Thyroid gland (tissue), 4 donors: ENCODE results near the gene ENOX1.

Experiments used
- POLR2A ChIP-seq, 2 donors: fragments of 450-650 bp; IDR thresholded peaks; one replicate each; pipeline ENCODE4 v1.6.1; 2017; ENCODE audit warnings: antibody characterized with exemption in 2 of 2, mild to moderate bottlenecking in 2 of 2, moderate library complexity in 1 of 2
- TF ChIP-seq, protein P1 (sequence below), 6 experiments: fragments of 200-600 bp in 3 of 6; fragments of 450-650 bp in 3 of 6; sonication (generic) in 3 of 6; IDR thresholded peaks; one replicate each; pipeline ENCODE4 v1.5.1; 2016 to 2019; ENCODE audit warnings: antibody characterized with exemption in 6 of 6, mild to moderate bottlenecking in 2 of 6, inconsistent platforms in 1 of 6, moderate library complexity in 1 of 6

DNA sequence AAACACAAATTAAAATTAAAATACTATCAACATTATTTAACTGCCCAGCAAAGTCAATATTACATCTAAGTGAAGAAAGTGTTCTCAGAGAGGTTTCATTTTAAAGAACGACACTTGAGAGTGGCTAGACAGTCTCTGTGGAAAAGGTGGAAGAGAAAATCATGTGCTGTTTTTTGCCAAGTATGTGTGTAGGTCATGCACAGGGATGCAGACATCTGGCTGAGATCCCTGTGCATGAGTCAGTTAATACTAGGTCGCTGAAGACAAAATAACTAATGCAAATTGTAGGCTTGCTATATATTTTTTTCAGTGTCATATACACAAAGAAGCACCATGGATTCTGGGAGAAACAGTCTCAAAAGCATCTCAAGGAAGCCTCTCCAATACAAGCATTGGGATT is 44.3 kb upstream of the ENOX1 start:
- TF ChIP-seq, protein P1, sequence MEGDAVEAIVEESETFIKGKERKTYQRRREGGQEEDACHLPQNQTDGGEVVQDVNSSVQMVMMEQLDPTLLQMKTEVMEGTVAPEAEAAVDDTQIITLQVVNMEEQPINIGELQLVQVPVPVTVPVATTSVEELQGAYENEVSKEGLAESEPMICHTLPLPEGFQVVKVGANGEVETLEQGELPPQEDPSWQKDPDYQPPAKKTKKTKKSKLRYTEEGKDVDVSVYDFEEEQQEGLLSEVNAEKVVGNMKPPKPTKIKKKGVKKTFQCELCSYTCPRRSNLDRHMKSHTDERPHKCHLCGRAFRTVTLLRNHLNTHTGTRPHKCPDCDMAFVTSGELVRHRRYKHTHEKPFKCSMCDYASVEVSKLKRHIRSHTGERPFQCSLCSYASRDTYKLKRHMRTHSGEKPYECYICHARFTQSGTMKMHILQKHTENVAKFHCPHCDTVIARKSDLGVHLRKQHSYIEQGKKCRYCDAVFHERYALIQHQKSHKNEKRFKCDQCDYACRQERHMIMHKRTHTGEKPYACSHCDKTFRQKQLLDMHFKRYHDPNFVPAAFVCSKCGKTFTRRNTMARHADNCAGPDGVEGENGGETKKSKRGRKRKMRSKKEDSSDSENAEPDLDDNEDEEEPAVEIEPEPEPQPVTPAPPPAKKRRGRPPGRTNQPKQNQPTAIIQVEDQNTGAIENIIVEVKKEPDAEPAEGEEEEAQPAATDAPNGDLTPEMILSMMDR (IDR thresholded peaks at IDR 0.05) = no peak
- TF ChIP-seq POLR2A (IDR thresholded peaks at IDR 0.05) = no peak
